Muscle of back (tissue), 11 donors: Measurements from ENCODE around the gene NCAM2. TPM values are rescaled to one million over a fixed set of nuclear protein-coding genes. Genes with fewer than 3 reads are reported as not detected.

ENCODE experiments used
- DNase-seq, 3 donors: peaks; one replicate each; pipeline versions ENCODE4 v3.0.0 to v3.0.0-alpha.2; 2013
- polyA plus RNA-seq, 10 donors: library from polyadenylated mRNA; unstranded; fragments of 120-200 nt; gene quantifications; one replicate each; pipeline ENCODE4 v1.2.1, GENCODE V29; 2013; ENCODE audit not compliant: insufficient read length in 10 of 10

Gene NCAM2
- polyA plus RNA-seq, 10 donors, result 4.4 to 10.5 (median 8.2) TPM

- no peak for DNase-seq
These were observed 441.6 kb downstream of the NCAM2 start for GRCh38 chr21:21439761-21440160.

- DNase-seq, result no peak
These were observed 458.9 kb downstream of the NCAM2 start for GRCh38 chr21:21457077-21457476.

GRCh38 chr21:21458124-21458631 is 460.0 kb downstream of the NCAM2 start:
- no peak for DNase-seq

DNA sequence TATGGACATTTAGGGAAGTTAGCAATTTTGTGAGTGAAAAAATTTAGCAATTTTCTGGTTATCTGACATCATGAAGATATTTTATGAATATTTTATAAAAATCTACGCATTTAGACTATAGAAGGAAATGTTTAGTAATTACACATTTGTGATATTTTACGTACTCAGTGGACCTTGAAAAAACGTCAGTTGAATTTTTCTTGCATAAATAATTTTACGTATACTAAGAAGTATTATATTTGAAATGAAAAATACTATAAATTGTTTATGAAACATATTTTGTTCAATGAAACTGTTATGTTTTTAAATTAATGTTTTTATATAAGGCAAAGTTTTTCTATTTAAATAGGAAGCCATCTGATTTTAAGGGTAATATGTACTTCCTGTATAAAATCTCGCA is 462.8 kb downstream of the NCAM2 start:
- no peak for DNase-seq

DNA sequence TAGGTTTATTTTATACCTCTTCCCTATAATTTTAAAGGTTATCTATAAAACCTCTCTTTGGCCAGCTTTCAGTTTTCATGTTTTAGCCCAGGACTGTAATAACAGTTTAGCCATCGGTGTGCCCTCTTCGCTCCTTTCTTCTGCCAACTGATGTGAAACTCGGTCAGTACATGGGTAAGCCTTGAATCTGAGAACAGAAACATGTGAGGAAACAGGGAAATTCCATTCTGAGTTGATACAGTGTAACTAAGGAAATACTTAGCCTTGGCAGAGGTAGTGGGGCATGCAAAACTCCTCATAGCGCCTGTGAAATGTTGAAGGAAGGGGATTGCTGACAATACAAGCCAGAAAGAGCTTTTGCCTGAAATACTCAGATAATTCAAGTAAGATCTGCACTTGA is 465.2 kb downstream of the NCAM2 start:
- DNase-seq, result peak in 2 of 3 donors; percentile 1 to 10

- no peak for DNase-seq
These were observed 466.5 kb downstream of the NCAM2 start for GRCh38 chr21:21464684-21465083.

GRCh38 chr21:21466752-21467151 is 468.5 kb downstream of the NCAM2 start:
- no peak for DNase-seq

DNA sequence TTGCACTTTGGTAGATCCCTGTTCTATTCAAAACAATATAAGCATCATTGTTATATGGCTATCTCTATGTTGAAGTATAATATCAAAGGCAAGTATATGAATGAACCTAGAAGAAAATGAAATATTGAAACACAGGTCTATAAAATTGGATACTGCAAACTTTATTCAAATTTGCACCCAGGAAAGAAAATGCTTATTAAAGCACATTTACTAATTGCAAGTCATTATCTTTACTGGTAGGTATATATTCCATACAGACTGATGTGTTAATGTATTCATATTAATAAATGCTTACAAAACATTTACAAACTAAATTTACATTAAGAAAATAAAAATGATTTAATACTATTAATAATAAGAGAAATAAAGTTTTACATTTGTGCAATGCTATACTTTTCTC is 469.8 kb downstream of the NCAM2 start:
- DNase-seq, result no peak

DNA sequence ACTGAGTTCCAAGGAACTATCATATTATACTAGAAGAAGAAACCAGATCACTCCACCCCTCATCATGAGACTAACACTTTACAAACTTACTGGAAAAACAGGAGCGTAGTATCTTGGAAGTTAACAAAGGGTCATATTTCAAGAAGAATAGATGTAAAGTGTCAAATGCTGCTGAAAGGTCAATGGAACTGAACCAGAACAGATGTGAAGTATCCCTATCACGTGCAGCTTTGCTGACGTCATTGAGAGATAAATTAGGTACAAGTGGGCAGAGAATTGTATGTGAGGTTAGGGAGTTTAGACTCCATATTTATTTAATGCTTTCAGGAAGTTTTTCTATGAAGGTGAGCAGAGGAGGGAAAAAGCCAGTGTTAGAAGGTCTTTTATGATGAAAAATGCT is 483.0 kb downstream of the NCAM2 start:
- no peak for DNase-seq

GRCh38 chr21:21508859-21509258 is 510.6 kb downstream of the NCAM2 start:
- DNase-seq, result no peak

- peak; percentile 2 to 39 (median 7) for DNase-seq
These were observed 532.5 kb downstream of the NCAM2 start for GRCh38 chr21:21530680-21531079.

DNA sequence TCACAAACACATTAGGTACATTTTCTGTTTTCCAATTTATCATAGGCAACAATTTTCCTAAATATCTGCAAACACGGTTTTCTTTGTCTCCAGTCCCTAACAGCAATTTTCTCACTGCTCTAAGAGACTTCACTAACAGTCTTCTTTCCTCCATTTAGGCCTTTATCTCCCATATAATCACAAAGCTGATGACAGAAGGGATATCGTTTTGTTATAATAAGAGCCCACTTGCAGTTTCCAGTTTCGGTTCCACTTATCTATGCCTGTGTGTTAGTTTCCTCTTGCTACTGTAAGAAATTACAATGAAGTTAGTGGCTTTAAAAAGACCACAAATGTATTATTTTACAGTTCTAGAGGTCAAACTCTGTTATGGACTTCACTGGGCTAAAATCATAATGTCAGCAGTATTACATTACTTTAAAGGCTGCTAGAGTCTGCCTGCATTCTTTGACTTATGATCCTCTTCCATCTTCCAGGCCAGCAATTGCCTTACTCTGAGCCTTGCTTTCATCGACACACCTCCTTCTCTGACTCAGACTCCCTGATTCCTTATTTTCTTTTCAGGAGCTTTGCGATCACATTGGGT is 549.3 kb downstream of the NCAM2 start:
- DNase-seq, result no peak

GRCh38 chr21:21559285-21560045 is 561.3 kb downstream of the NCAM2 start:
- no peak for DNase-seq
